Middle frontal gyrus (tissue), 1 donor: Measurements from ENCODE around the gene RRN3.
"Not testable (repeated sequence)": the region's sequence is repeated elsewhere in the genome, so short reads cannot be mapped to it uniquely, and the experiment has no call there.

Experiments used
- DNase-seq: peaks from one replicate; pipeline ENCODE4 v3.0.0-alpha.2; 2015; ENCODE audit warnings: low spot score; ENCODE audit errors: extremely low spot score

The RRN3 gene

DNA sequence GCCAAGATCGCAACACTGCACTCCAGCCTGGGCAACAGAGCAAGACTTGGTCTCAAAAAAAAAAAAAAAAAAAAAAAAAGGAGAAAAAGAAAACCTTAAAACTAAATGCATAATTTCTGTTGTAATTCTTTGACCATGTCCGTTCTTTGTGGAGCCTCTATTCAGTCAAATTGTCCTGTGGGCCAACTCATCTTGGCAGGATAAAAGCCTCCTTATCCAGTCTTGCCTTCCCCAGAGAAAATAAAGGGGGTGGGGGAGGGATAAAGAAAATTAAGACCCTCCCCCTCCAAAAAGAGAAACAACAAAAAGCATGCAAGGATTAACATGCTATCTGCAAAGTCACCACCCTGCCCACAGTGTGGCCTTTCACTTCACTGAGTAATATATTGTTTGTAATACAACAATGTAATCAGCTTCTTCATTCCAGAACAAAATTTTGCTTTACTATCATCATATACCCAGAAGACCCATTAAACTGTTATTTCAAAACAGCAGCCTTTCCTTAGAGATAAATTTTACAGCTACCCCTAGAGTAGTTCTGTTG, 5.4 kb upstream of the RRN3 start:
- DNase-seq: not testable (repeated sequence)

DNA sequence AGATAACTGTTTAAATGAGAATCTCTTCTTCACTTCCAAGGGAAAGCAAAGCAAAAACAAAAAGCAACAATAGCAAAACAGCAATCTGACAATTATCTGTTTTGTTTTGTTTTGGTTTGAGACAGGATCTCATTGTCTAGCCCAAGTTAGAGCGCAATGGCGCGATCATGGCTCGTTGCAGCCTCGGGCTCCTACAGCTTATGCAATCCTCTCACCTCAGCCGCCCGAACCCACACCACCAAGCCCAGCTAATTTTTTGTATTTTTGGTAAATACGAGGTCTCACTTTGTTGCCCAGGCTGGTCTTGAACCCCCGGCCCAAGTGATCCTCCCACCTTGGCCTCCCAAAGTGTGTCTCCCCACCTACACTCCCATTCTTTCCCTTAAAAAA, 2.5 kb upstream of the RRN3 start:
- DNase-seq: not testable (repeated sequence)

- DNase-seq: not testable (repeated sequence)
Observed at GRCh38 chr16:15093571-15093954, 509 bp downstream of the RRN3 start.

GRCh38 chr16:15090663-15091269, 3.3 kb downstream of the RRN3 start:
- DNase-seq: not testable (repeated sequence)

- not testable (repeated sequence) for DNase-seq
Observed at GRCh38 chr16:15082788-15083187, 11.3 kb downstream of the RRN3 start.

DNA sequence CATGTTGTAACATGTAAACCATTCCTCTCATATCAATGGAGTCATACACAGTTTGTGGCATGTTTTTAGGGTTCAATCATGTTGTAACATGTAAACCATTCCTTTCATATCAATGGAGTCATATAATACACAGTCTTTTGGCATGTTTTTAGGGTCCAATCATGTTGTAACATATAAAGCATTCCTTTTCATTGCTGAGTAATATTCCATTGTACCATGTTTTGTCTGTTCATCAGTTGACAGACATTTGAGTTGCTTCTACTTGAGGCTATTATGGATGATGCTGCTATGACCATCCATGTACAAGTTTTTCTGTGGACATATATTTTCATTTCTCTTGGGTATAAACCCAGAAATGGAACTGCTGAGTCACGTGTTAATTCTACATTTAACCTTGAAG, 13.2 kb downstream of the RRN3 start:
- not testable (repeated sequence) for DNase-seq

DNA sequence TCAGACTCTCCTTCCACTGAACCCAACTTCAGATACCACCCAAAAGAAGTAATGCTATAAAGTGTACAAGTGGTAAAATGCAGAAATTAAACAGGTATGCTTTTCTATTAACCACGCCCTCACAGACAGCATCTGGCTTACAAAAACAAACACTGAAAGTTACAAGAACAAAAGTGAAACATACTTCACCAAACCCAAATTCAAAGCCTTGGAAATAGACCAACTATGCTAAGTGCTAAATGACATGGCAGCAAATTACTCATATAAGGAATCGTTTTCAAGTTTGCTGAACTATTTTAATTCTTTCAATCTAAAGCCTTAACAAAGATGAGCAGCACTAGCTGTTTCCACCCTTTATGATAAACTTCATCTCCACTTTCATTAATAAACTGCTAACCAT, 17.9 kb downstream of the RRN3 start:
- not testable (repeated sequence) for DNase-seq

DNA sequence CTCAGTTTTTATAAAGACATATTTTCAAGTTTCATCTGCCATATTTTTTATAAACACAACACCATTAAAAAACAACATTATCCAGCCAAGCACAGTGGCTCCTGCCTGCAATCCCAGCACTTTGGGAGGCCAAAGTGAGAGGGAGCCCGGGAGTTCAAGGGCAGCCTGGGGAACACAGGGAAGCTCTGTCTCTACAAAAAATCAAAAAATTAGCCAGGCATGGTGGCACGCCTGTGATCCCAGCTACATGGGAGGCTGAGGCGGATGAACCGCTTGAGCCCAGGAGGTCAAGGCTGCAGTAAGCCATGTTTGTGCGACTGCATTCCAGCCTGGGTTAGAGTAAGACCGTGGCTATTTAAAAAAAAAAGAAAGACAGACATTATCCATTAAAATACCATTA, 21.0 kb downstream of the RRN3 start:
- no peak for DNase-seq

GRCh38 chr16:15071916-15072769, 21.9 kb downstream of the RRN3 start:
- not testable (repeated sequence) for DNase-seq

- not testable (repeated sequence) for DNase-seq
Observed at GRCh38 chr16:15071013-15071412, 23.1 kb downstream of the RRN3 start.

- DNase-seq: not testable (repeated sequence)
Observed at GRCh38 chr16:15066690-15067089, 27.4 kb downstream of the RRN3 start.

DNA sequence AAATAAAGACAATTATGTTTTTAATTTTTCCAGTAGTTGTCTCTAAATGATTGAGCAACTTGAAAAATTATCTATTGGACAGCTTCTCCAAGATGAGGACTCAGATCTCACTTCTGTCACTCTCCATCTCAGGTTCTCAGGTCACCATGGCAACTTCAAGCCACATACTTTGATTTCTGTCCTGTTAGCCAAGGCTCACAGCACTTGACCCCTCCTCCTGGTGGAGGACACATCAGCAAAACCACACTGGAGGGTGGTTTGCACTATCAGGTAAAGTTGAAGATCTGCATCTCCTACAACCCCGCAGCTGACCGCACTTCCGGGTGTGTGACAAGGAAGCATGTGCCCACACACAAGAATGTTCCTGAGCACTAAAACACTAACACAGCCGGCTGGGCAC, 28.1 kb downstream of the RRN3 start:
- not testable (repeated sequence) for DNase-seq

DNA sequence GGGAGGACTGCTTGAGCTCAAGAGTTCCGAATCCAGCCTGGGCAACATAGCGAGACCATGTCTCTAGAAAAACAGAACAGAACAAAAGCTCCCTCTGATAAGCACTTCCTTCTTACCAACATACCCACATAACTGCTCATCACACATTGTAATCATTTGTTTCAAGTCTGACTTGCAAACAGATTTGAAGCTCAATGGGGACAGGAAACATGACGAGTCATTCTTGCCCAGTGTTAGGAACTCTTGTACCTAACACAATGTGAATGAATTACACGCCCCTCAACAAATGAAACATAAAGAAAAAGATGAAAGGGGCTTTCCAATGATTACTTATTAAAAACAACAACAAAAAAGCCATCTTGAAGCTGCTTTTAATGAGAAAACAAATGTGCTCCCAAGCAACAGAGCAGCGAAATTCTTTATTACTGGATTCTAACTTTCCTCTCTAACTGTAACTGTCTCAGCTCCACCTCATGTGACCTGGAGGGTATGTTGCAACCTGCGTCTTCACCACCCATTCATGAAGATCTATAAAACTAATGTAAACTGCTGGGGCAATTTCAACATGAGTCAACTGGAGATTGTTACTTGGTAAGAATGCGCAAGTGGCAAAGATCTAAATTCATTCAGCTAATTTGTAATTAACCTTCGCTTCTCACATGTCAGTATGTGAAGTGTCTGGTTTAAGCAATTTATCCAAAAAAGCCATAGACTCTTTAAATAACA, 31.8 kb downstream of the RRN3 start:
- not testable (repeated sequence) for DNase-seq

GRCh38 chr16:15059324-15059723, 34.7 kb downstream of the RRN3 start:
- DNase-seq: no peak

- no peak for DNase-seq
Observed at GRCh38 chr16:15057681-15058417, 36.2 kb downstream of the RRN3 start.

- no peak for DNase-seq
Observed at GRCh38 chr16:15055141-15056053, 38.7 kb downstream of the RRN3 start.

- DNase-seq: no peak
Observed at GRCh38 chr16:15054357-15055140, 39.5 kb downstream of the RRN3 start.

GRCh38 chr16:15053904-15054303, 40.2 kb downstream of the RRN3 start:
- no peak for DNase-seq

DNA sequence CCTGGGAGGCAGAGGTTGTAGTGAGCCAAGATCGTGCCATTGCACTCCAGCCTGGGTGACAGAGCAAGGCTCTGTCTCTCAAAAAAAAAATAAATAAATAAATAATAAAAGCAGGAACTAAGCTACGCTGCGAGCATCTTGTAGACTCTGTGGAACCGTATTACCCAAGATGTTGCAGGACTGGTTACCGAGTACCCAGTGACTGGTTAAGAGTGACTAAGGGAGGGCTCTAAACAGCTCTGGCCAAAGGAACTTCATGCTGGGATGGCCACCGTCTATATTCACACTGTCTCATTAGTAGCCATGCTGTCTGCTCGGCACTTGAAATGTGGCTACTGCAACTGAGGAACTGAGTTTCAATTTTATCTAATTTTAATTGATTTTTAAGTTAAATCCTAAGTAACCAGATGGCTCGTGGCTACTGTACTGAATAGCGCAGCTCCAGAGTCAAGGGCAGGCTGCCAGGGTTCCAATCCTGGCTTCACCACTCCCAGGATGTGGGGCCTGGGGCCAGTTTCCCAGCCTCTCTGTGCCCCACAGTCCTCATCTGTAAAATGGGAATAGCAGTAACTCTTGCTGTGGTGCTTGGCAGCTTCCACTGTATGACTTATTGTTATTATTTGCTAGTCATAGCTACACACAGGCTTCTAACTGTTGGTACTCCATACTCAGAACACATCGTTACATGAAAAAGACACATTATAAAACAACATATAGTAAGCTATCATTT, 41.2 kb downstream of the RRN3 start:
- no peak for DNase-seq
